ENCODE measurements around the gene BBLN.

- TF ChIP-seq CTCF (IDR thresholded peaks at IDR 0.05; ENCODE audit: low read depth, low read length, missing input control): no peak
- no peak for TF ChIP-seq RAD21 (IDR thresholded peaks at IDR 0.05)
- no peak for TF ChIP-seq GABPA (IDR thresholded peaks at IDR 0.05 in 1 of 2, conservative IDR thresholded peaks at IDR 0.05 in 1 of 2)
- no peak for TF ChIP-seq EGR1 (IDR thresholded peaks at IDR 0.05; ENCODE audit: low read depth in 2 of 2)
- TF ChIP-seq ATF3 (IDR thresholded peaks at IDR 0.05): no peak
These were observed 9.4 kb downstream of the BBLN start for GRCh38 chr9:128169492-128169891.

Data from liver (tissue), 3 donors.